ENCODE data around the gene TGM5. TPM values are rescaled to one million over a fixed set of nuclear protein-coding genes. Genes with fewer than 3 reads are reported as not detected.

Gene TGM5
- total RNA-seq, 4 donors from 2014 or later: 0.28 to 5.0 (median 0.94) TPM; not detected in 1

DNA sequence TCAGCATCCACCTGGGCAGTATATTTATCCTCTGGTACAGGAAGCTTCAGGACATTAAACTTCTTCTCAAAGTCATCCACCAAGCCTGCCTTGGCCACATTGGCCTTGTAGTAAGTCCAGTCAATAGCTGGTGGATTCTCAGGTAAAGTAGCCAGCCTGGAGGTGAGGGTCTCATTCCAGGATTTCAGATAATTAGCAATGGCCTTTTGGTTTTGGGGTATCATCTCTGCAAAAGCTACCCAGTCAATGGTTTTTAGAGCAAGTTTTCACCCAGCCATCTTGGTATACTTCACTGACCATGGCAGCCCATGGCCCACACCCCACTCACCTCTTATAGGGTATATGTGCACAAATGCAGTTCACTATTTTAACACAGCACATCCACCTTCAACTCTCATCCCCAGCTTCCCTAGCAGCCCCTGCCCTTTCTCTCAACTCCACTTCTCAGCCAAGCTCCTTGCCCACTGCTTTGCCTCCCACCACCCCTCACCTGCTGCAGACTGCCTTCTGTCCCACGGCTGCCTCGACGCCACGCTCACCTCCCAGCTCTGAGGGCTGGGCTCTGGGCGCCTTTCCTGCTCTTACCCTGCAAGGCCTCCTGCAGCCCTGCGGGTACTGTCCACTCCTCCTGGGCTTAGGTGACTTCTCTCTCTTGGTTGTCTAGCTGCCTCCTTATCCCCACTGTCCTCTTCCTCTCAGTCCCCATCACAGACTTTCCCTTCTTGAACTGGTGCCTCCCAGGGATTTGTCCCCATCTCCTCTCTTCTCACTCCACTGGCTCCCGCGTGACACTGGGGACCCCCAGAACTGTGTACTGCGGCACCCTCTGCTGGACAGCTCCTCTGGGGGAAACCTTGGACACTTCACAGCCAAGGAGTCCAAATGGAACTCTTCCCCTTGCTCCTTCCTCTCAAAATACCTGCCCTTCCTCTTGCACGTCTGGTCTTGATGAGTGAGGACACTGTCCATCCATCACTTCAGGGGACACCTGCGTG lies 1.7 kb upstream of the TGM5 start:
- TF ChIP-seq, protein P1, sequence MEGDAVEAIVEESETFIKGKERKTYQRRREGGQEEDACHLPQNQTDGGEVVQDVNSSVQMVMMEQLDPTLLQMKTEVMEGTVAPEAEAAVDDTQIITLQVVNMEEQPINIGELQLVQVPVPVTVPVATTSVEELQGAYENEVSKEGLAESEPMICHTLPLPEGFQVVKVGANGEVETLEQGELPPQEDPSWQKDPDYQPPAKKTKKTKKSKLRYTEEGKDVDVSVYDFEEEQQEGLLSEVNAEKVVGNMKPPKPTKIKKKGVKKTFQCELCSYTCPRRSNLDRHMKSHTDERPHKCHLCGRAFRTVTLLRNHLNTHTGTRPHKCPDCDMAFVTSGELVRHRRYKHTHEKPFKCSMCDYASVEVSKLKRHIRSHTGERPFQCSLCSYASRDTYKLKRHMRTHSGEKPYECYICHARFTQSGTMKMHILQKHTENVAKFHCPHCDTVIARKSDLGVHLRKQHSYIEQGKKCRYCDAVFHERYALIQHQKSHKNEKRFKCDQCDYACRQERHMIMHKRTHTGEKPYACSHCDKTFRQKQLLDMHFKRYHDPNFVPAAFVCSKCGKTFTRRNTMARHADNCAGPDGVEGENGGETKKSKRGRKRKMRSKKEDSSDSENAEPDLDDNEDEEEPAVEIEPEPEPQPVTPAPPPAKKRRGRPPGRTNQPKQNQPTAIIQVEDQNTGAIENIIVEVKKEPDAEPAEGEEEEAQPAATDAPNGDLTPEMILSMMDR (IDR thresholded peaks at IDR 0.05): no peak
- no peak for DNase-seq (ENCODE audit: low spot score)
- ATAC-seq (ENCODE audit: low FRiP score): peak; percentile 61

DNA sequence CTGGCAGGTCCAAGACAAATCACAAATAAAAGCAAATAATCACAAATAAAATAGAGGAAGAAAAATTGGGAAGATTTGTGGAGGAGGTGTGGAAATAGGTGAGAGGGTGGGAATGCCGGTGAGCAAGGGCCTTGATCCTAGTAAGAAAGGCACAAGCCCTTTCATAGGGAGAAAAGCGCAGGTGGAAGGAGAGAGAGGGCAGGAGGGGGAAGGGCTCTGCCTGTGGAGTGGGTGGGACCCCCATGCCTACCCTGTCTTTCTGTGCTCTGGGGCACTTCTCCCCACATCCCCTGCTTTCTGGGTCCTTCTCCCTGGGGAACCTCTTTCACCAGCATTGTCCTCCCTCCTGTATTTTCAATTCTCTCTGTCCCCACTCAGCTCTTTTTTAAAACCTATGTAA lies 711 bp upstream of the TGM5 start:
- no peak for DNase-seq (ENCODE audit: low spot score)
- no peak for ATAC-seq (ENCODE audit: low FRiP score)
- TF ChIP-seq, protein P1 (IDR thresholded peaks at IDR 0.05): no peak

DNA sequence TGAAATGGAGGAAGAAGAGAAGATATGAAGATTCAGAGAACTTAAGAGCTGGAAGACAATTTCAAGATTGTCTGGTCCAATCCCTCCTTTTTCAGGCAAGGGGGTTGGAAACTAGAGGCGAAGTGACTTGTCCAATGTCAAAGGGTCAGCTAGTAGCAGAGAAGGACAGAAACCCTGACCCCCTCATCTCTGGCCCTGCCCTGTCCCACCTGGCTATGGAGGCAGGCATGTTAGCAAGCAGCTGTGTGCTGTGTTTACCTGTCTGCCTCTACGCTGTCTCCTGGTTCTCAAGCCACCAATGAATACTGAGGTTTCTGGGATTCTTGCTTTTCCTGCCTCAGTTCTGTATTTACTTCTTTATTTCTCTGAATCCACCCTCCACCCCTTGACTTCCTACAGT lies 342 bp downstream of the TGM5 start:
- ATAC-seq (ENCODE audit: low FRiP score) (no peak), DNase-seq (ENCODE audit: low spot score) (no peak)
- TF ChIP-seq, protein P1 (IDR thresholded peaks at IDR 0.05): no peak

DNA sequence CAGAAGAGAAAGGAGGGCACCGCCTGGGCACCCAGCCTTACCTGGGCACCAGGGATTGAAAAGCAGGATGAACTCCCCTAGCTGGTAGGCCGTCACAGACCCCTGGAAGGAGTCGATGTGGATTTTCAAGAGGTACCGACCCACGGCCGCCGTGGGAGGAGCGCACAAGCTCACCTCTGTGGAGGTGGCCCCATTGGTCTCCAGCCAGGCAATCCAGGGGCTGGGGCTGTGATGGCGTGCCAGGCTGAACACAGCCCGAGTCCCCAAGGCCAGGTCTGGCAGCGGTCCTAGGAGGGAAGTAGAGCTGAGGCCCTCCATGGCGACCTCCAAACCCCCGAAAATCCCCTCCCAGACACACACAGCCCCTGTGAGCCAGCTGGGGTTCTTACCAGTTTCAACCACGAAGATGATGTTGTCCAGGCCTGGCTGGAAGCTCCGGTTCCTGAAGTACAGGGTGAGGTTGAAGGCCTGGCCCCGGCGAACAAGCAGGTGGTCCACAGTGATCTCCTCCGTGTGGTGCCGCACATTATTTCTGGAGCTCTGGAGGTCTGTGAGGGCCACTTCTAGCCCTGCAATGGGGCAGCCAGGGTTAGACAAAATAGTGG lies 6.6 kb downstream of the TGM5 start:
- ATAC-seq (ENCODE audit: low FRiP score) (no peak), DNase-seq (ENCODE audit: low spot score) (no peak)
- TF ChIP-seq, protein P1 (IDR thresholded peaks at IDR 0.05): no peak

DNA sequence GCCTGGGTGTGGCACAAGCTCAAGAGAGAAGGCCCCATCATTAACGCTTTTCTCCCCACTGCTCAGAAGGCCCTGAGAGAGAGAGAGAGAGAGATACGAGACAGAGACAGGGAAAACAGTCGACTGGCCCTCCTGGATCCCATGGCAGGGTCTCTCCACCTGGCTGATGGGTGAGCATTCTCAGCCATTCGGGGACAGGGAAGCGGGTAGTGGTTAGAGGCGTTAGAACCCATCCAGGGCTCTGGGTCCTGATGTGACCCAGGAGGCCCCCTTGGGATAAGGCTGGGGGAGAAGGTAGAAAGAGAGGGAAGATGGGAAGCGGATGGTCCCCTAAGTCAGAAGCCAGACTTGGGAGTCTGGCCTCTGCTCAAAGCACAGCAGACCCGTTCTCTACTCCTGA lies 7.9 kb downstream of the TGM5 start:
- ATAC-seq (ENCODE audit: low FRiP score): no peak

DNA sequence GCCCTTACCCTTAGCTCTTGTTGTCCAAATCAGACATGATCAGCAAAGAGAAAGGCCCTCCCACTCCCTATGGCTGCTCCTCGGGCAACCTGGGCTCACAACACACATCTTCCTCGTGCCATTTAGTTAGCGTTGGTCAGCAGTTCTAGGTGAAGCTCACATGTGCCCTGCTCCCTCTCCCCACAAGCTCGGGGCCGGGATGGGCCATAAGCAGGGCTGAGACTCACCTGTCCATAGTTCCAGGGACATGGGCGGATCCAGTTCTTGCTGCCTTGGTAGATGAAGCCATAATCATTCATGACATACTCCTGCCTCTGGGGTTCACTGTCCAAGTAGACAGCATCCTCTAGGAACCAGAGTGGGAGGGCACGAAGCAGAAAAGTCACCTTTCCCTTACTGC lies 10.4 kb downstream of the TGM5 start:
- DNase-seq (ENCODE audit: low spot score) (no peak), ATAC-seq (ENCODE audit: low FRiP score) (no peak)
- TF ChIP-seq, protein P1 (IDR thresholded peaks at IDR 0.05): no peak

More for the DNA sequence above, 7.9 kb downstream of the TGM5 start:
- no peak for DNase-seq (ENCODE audit: low spot score)
- TF ChIP-seq, protein P1 (IDR thresholded peaks at IDR 0.05): no peak
